Smooth muscle cell (in vitro differentiated cells): ENCODE results near the gene ZFHX3. TPM values are rescaled to one million over a fixed set of nuclear protein-coding genes. Genes with fewer than 3 reads are reported as not detected.

ENCODE experiments used
- DNase-seq: peaks from one replicate; lab custom pipeline; 2025; ENCODE audit not compliant: unreplicated experiment; lab: John Stamatoyannopoulos, UW
- H2AFZ ChIP-seq: fragments of 200-600 bp; sonication (generic); 2 replicates; pipeline ENCODE4 v1.6.0; 2016; ENCODE audit warnings: antibody characterized with exemption, low read depth, mild to moderate bottlenecking
- H3F3A ChIP-seq: fragments of 200-600 bp; sonication (generic); 2 replicates; pipeline ENCODE4 v1.6.0; 2017; ENCODE audit warnings: antibody characterized with exemption, low read depth
- H3K27ac ChIP-seq: fragments of 200-600 bp; sonication (generic); 2 replicates; pipeline ENCODE4 v1.5.1; 2016; ENCODE audit warnings: low read depth, mild to moderate bottlenecking
- H3K27me3 ChIP-seq: fragments of 200-600 bp; sonication (generic); 2 replicates; pipeline ENCODE4 v1.6.1; 2016; ENCODE audit warnings: low read depth, mild to moderate bottlenecking
- H3K36me3 ChIP-seq: fragments of 200-600 bp; sonication (generic); 2 replicates; pipeline ENCODE4 v1.5.1; 2016; ENCODE audit warnings: low read depth
- H3K4me1 ChIP-seq: fragments of 200-600 bp; sonication (generic); 2 replicates; pipeline ENCODE4 v1.5.1; 2016; ENCODE audit warnings: low read depth
- H3K4me2 ChIP-seq: fragments of 200-600 bp; sonication (generic); 2 replicates; pipeline ENCODE4 v1.6.0; 2016; ENCODE audit warnings: mild to moderate bottlenecking
- H3K4me3 ChIP-seq: fragments of 200-600 bp; sonication (generic); 2 replicates; pipeline ENCODE4 v1.5.1; 2016; ENCODE audit warnings: mild to moderate bottlenecking
- H3K79me2 ChIP-seq: fragments of 200-600 bp; sonication (generic); 2 replicates; pipeline ENCODE4 v1.6.0; 2016; ENCODE audit warnings: low read depth, mild to moderate bottlenecking
- H3K9ac ChIP-seq: fragments of 200-600 bp; sonication (generic); 2 replicates; pipeline ENCODE4 v1.6.0; 2016; ENCODE audit warnings: low read depth
- H3K9me3 ChIP-seq: fragments of 200-600 bp; sonication (generic); replicated peaks from 2 replicates; pipeline ENCODE4 v1.5.1; 2016; ENCODE audit warnings: low read depth
- H4K20me1 ChIP-seq: fragments of 200-600 bp; sonication (generic); 2 replicates; pipeline ENCODE4 v1.6.0; 2016; ENCODE audit warnings: low read depth
- WGBS: methylation state at CpG from one replicate; pipeline ENCODE4 v1.1.7; 2016; ENCODE audit warnings: low lambda C conversion rate; 5-methylcytosine and 5-hydroxymethylcytosine counted together
- polyA plus RNA-seq: library from polyadenylated mRNA; unstranded; fragments of >200 nt; fragmentation: Nextera tagmentation; extraction: Ambion mirVana; gene quantifications from 2 replicates; pipeline ENCODE4 v1.2.1, GENCODE V29; 2016
- total RNA-seq: library from RNA; depleted of rRNA; stranded (reverse); fragments of >200 nt; gene quantifications from 2 replicates; pipeline ENCODE4 v1.2.3, GENCODE V29; 2014
- TF ChIP-seq, protein P1 (sequence below): fragments of 200-600 bp; sonication (generic); IDR thresholded peaks from 2 replicates; pipeline ENCODE4 v1.5.1; 2017; ENCODE audit warnings: borderline replicate concordance, mild to moderate bottlenecking, antibody characterized with exemption; ENCODE audit not compliant: insufficient read depth, poor library complexity, severe bottlenecking

The ZFHX3 gene
- total and polyA plus RNA-seq, 2 experiments from 2014 or later, result 3.1 to 9.8 TPM

DNA sequence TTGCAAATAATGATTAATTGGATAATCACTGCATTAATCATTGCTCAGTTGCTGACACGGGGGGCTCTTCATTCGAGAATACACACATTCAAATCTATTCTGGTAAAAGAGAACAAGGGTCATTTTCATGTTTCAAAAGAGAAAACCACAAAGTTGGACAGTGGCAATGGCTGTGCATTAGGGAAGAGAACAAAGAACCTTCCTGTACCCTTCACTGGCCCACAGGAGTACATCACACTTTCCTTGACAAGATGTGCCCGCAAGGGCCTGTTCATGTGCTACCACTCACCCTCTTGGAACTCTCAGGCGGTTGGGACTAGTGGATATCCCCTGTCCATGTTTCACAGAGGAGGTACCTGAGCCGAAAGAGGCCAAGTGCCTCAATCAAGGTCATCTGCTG, 223.2 kb downstream of the ZFHX3 start:
- Histone ChIP-seq H4K20me1 (peaks cover 19% of the 10 kb centered on the region), H3K27me3 (no peaks in the 10 kb centered on the region), H3K4me3 (no peak overlapping the region), H3K27ac (no peak overlapping the region), H3K79me2 (no peaks in the 10 kb centered on the region), H3K36me3 (no peaks in the 10 kb centered on the region), H2AFZ (no peak overlapping the region), H3K4me2 (no peak overlapping the region), H3K4me1 (no peaks in the 10 kb centered on the region), H3K9me3 (no peaks in the 10 kb centered on the region), H3F3A (no peaks in the 10 kb centered on the region), H3K9ac (no peak overlapping the region)
- TF ChIP-seq, protein P1, sequence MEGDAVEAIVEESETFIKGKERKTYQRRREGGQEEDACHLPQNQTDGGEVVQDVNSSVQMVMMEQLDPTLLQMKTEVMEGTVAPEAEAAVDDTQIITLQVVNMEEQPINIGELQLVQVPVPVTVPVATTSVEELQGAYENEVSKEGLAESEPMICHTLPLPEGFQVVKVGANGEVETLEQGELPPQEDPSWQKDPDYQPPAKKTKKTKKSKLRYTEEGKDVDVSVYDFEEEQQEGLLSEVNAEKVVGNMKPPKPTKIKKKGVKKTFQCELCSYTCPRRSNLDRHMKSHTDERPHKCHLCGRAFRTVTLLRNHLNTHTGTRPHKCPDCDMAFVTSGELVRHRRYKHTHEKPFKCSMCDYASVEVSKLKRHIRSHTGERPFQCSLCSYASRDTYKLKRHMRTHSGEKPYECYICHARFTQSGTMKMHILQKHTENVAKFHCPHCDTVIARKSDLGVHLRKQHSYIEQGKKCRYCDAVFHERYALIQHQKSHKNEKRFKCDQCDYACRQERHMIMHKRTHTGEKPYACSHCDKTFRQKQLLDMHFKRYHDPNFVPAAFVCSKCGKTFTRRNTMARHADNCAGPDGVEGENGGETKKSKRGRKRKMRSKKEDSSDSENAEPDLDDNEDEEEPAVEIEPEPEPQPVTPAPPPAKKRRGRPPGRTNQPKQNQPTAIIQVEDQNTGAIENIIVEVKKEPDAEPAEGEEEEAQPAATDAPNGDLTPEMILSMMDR, result no peak
- no peak for DNase-seq
- WGBS, result 98% methylated on average over 5 of the region's 5 CpGs

DNA sequence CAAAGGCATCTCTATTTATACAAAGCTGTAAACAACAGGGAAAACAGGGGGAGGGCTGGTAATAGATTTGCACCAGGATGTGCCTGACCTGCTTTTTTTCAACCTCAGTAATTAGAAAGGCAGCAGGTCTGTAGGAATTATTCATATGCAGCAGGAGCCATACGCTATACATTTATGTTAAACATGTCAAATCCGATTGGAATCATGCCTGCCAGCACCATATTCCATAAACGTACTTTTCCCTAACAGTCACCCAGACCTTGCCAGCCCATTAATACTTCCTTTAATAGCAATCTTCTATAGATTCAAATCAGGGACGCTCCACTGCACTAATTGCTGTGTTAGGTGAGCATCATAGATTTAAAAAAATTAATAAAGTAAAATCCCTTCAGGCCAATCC, 223.9 kb downstream of the ZFHX3 start:
- no peaks in the 10 kb centered on the region for H3K27me3 ChIP-seq
- no peaks in the 10 kb centered on the region for H3K79me2 ChIP-seq
- no peaks in the 10 kb centered on the region for H3K36me3 ChIP-seq
- TF ChIP-seq, protein P1, result no peak
- no peak overlapping the region for H3K27ac ChIP-seq
- H4K20me1 ChIP-seq, result peaks cover 20% of the 10 kb centered on the region
- H3K4me1 ChIP-seq, result no peaks in the 10 kb centered on the region
- 96% methylated on average over 4 of the region's 4 CpGs for WGBS
- H3K9ac ChIP-seq, result no peak overlapping the region
- no peak for DNase-seq
- H2AFZ ChIP-seq, result no peak overlapping the region
- H3K9me3 ChIP-seq, result no peaks in the 10 kb centered on the region
- H3K4me2 ChIP-seq, result no peak overlapping the region
- H3F3A ChIP-seq, result no peaks in the 10 kb centered on the region
- no peak overlapping the region for H3K4me3 ChIP-seq

DNA sequence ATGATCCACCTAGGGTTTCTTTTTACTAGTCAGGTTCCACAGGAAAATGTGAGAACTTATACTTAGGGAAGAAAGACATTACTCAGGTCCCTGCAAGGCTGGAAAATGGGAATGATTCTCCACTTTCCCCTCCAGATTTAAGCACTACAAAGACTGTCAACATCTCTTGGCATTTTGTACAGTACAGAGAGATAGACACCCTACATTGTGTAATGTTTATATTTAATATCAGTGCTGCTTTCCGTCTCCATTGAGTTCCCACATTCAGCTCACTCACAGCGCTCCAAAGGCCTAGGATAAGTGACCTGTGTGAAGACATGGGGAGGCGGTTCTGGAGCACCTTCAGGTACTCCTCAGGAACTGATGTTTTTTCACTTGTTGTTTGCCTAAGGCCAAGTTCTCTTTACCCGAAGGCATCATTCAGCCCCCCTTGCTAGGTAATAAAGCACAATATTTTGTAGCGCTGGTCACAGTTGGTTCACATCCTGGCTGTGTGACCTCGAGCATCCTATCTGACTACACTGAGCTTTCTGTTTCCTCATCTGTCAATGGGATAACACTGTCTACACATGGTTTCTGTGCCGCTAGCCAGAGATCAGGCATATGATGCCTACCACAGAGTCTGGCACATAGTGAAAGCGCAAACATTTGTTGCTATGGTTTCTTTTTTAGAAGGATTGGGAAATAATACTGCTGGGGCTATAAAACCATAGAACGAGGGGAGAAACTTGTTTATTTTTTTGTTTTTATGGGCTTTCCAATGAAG, 226.6 kb downstream of the ZFHX3 start:
- Histone ChIP-seq H3F3A (no peaks in the 10 kb centered on the region), H3K79me2 (no peaks in the 10 kb centered on the region), H2AFZ (no peak overlapping the region), H3K27ac (no peak overlapping the region), H3K4me1 (no peaks in the 10 kb centered on the region), H3K27me3 (no peaks in the 10 kb centered on the region), H3K9ac (no peak overlapping the region), H3K9me3 (no peaks in the 10 kb centered on the region), H3K4me3 (no peak overlapping the region), H3K36me3 (no peaks in the 10 kb centered on the region), H4K20me1 (peaks cover 25% of the 10 kb centered on the region), H3K4me2 (no peak overlapping the region)
- DNase-seq, result no peak
- 73% methylated on average over 9 of the region's 9 CpGs for WGBS
- TF ChIP-seq, protein P1, result no peak

GRCh38 chr16:72819345-72819744, 228.6 kb downstream of the ZFHX3 start:
- Histone ChIP-seq H3K79me2 (no peaks in the 10 kb centered on the region), H4K20me1 (peaks cover 27% of the 10 kb centered on the region), H3K9ac (no peak overlapping the region), H3K27me3 (no peaks in the 10 kb centered on the region), H3K36me3 (no peaks in the 10 kb centered on the region), H3K4me2 (peak overlapping the region; percentile 2), H3K9me3 (no peaks in the 10 kb centered on the region), H3K4me3 (no peak overlapping the region), H2AFZ (no peak overlapping the region), H3F3A (no peaks in the 10 kb centered on the region), H3K27ac (peak overlapping the region; percentile 17), H3K4me1 (no peaks in the 10 kb centered on the region)
- TF ChIP-seq, protein P1, result no peak
- 25% methylated on average over 6 of the region's 6 CpGs for WGBS
- DNase-seq, result no peak
